Erythroblast (primary cell): ENCODE data around the gene HOXB8.

Experiments
- DNase-seq, 2 experiments: peaks; one replicate each; lab custom pipeline; 2025; lab: John Stamatoyannopoulos, UW
- GATA1 ChIP-seq: IDR thresholded peaks from 2 replicates; pipeline ENCODE4 v1.6.1; 2011; ENCODE audit warnings: low read depth, mild to moderate bottlenecking, control low read depth, low read length, moderate library complexity
- POLR2A ChIP-seq: IDR thresholded peaks from 2 replicates; pipeline ENCODE4 v1.6.1; 2011; ENCODE audit warnings: mild to moderate bottlenecking, low read length

HOXB8 gene

GRCh38 chr17:48589060-48589830 lies 25.8 kb downstream of the HOXB8 start:
- no peak for DNase-seq
- TF ChIP-seq GATA1 = no peak
- TF ChIP-seq POLR2A = no peak

GRCh38 chr17:48588528-48588927 lies 26.6 kb downstream of the HOXB8 start:
- DNase-seq = no peak

GRCh38 chr17:48588074-48588415 lies 27.0 kb downstream of the HOXB8 start:
- no peak for DNase-seq
- TF ChIP-seq POLR2A (no peak), GATA1 (no peak)

More at GRCh38 chr17:48588528-48588927, 26.6 kb downstream of the HOXB8 start:
- TF ChIP-seq POLR2A = no peak
- no peak for TF ChIP-seq GATA1

- TF ChIP-seq GATA1 (no peak), POLR2A (no peak)
- DNase-seq = no peak
Observed at GRCh38 chr17:48587276-48588073, 27.6 kb downstream of the HOXB8 start.

- DNase-seq = peak; percentile 13 to 31
- TF ChIP-seq GATA1 (no peak), POLR2A (no peak)
Observed at GRCh38 chr17:48586355-48587258, 28.5 kb downstream of the HOXB8 start.

- no peak for DNase-seq
- no peak for TF ChIP-seq POLR2A
- no peak for TF ChIP-seq GATA1
Observed at GRCh38 chr17:48584223-48584741, 30.8 kb downstream of the HOXB8 start.

GRCh38 chr17:48583708-48584222 lies 31.3 kb downstream of the HOXB8 start:
- no peak for DNase-seq
- TF ChIP-seq GATA1 = no peak
- TF ChIP-seq POLR2A = no peak

GRCh38 chr17:48582750-48583069 lies 32.4 kb downstream of the HOXB8 start:
- DNase-seq = no peak
- TF ChIP-seq POLR2A (no peak), GATA1 (no peak)

GRCh38 chr17:48579760-48580554 lies 35.1 kb downstream of the HOXB8 start:
- TF ChIP-seq POLR2A = no peak
- no peak for TF ChIP-seq GATA1
- DNase-seq = peak; percentile 39 to 43

GRCh38 chr17:48579471-48579759 lies 35.7 kb downstream of the HOXB8 start:
- TF ChIP-seq POLR2A (no peak), GATA1 (no peak)
- no peak for DNase-seq

- TF ChIP-seq GATA1 (no peak), POLR2A (no peak)
- DNase-seq = peak; percentile 45 to 55
Observed at GRCh38 chr17:48578616-48579470, 36.2 kb downstream of the HOXB8 start.

- DNase-seq = peak; percentile 83 to 84
- TF ChIP-seq GATA1 (no peak), POLR2A (peak; percentile 45)
Observed at GRCh38 chr17:48577946-48578615, 37.0 kb downstream of the HOXB8 start, which contains the start of gene HOXB4. Gene HOXB4 (minus strand): TSS chr17:48578350. CDS start chr17:48578319, 31 bp downstream.
